GM18499 (cell line): Measurements from ENCODE around the gene FPGS.

ENCODE experiments used
- ATAC-seq: cut with Tn5 transposase; IDR thresholded peaks from one replicate; pipeline ENCODE4 v1.9.1; 2021; ENCODE audit warnings: moderate number of reproducible peaks; ENCODE audit not compliant: insufficient read depth, unreplicated experiment

Gene FPGS

DNA sequence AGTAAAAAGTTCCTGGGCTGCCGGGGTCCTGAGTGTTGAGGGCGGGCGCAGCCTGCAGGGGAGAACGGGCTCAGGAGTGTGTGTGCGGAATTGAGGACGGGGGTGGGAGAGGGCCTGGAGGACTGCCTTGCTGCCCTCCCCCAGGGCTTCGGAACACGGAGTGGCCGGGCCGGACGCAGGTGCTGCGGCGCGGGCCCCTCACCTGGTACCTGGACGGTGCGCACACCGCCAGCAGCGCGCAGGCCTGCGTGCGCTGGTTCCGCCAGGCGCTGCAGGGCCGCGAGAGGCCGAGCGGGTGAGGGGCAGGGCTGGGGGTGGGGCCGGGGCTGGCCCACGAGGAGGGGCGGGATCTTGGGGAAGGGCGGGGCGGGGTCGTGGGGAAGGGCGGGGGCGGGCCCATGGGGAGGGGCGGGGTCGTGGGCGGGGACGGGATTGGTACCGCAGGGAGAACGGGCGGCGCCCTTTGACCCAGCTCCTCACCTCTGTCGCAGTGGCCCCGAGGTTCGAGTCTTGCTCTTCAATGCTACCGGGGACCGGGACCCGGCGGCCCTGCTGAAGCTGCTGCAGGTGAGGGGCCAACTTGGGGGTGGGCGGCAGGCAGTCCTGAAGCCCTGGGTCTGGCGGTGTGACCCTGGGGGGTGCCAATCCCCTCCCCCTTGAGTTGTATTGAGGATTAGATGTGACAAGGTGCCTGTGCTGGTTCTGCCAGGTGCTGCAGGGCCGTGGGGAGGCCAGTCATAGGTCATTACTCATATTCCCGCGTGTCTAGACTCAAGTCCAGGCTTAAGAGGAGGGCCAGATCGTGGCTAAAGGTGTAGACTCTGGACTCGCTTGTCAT lies 7.1 kb downstream of the FPGS start:
- no peak for ATAC-seq

DNA sequence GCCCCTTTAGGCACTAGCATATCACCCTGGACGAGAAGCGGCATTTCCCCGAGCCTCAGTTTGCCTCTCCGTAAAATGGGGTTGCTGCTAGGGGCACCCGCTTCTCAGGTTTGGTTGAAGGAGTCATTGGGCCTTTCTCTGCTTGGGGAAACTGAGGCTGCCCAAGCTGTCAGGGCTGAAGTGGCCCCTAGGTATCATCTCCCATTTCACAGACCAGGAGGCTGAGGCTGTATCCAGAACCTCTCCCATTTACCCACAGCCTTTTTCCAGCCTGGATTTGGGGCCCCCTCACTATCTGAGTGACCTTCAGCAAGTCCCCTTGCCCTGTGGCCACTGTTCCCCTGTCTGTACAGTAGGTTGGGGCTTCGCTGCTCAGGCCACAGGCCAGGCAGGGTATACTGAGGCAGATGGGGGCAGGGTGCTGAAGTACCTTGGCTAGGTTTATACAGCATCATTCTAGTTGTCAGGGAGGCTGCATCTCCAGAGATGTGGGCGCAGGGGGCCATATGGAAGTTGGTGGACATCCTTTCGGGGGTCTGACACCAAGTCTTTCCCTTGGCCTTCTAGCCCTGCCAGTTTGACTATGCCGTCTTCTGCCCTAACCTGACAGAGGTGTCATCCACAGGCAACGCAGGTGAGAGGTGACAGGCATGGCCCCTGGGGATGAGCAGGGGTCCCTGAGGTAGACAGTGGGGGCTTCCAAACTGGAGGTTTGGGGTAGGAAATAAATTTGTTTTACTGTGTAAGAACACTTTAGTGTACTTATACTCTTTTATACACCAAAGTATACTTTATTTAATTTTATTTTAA lies 7.9 kb downstream of the FPGS start:
- ATAC-seq, result no peak

DNA sequence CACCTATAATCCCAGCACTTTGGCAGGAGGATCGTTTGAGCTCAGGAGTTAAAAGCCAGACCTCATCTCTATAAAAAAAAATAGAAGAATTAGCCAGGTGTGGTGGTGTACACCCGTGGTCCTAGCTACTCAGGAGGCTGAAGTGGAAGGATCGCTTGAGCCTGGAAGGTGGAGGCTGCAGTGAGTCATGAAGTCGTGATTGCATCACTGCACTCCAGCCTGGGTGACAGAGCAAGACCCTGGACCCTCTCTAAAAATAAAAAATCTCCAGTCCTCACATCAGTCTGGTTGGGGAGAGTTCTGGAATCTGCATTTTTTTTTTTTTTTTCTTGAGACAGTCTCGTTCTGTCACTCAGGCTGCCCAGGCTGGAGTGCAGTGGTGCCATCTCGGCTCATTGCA lies 9.3 kb downstream of the FPGS start:
- ATAC-seq, result no peak

DNA sequence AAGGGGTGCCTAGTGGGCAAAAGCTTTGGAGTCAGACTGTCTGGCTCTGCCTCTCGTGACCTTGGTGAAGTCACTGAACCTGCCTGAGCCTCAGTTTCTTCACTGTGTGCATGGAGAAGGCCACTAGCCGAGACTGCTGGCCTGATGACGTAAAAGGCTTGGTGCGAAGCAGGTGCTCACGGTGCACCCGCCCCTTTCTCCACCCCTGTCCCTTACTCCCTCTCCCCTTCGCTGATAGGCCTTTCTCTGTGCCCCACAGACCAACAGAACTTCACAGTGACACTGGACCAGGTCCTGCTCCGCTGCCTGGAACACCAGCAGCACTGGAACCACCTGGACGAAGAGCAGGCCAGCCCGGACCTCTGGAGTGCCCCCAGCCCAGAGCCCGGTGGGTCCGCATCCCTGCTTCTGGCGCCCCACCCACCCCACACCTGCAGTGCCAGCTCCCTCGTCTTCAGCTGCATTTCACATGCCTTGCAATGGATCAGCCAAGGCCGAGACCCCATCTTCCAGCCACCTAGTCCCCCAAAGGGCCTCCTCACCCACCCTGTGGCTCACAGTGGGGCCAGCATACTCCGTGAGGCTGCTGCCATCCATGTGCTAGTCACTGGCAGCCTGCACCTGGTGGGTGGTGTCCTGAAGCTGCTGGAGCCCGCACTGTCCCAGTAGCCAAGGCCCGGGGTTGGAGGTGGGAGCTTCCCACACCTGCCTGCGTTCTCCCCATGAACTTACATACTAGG lies 10.4 kb downstream of the FPGS start:
- ATAC-seq, result no peak

DNA sequence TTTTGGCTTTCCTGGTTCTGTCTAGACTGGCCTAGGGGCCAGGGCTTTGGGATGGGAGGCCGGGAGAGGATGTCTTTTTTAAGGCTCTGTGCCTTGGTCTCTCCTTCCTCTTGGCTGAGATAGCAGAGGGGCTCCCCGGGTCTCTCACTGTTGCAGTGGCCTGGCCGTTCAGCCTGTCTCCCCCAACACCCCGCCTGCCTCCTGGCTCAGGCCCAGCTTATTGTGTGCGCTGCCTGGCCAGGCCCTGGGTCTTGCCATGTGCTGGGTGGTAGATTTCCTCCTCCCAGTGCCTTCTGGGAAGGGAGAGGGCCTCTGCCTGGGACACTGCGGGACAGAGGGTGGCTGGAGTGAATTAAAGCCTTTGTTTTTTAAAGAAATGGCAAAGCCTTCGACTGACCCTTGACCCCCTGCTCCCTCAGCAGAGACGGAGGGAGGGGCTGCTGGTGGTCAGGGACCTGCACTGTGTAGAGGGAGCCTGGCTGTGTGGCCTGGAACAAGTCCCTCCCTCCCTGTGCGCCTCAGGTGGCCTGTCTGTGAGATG lies 11.1 kb downstream of the FPGS start:
- ATAC-seq, result no peak

DNA sequence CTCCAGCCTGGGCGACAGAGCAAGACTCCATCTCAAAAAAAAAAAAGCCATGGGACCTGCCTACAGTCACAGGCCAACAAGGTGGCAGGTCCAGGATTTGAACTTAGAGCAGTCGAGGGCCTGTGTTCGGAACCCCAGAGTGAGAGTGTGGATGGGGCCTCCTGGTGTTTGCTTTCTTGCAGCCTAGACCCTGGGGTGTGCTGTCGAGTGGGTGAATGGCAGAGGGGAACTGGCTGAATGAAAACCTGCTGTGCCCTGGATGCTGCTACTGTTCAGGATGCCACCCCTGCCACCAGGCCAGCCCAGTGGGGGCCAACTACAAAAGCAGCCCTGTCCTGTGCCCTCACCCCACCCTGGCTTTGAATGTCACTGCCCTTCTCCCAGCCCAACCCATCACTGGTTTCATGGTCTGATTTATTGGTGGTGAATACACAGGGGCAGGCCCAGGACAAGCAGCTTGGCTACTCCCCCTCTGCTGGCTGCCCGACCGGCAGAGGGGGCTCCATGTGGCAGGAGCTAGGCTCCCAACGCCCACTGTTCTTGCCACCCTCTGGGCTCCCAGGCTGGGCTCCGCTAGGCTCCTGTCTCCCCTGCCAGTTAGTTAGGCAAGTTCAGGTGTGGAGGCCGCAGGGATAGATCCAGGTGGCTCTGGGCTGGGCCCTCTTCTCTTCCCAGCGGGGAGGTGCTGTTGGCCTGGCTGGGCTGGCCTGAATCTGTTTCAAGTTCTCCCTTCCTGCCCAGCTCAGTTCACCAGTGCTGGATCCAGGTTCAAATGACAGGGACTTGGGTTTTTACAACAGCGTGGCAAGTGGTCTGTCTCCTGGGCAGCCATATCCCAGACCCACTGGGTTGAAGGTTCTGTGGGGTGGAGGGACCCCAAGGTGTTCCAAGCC lies 12.2 kb downstream of the FPGS start:
- no peak for ATAC-seq

DNA sequence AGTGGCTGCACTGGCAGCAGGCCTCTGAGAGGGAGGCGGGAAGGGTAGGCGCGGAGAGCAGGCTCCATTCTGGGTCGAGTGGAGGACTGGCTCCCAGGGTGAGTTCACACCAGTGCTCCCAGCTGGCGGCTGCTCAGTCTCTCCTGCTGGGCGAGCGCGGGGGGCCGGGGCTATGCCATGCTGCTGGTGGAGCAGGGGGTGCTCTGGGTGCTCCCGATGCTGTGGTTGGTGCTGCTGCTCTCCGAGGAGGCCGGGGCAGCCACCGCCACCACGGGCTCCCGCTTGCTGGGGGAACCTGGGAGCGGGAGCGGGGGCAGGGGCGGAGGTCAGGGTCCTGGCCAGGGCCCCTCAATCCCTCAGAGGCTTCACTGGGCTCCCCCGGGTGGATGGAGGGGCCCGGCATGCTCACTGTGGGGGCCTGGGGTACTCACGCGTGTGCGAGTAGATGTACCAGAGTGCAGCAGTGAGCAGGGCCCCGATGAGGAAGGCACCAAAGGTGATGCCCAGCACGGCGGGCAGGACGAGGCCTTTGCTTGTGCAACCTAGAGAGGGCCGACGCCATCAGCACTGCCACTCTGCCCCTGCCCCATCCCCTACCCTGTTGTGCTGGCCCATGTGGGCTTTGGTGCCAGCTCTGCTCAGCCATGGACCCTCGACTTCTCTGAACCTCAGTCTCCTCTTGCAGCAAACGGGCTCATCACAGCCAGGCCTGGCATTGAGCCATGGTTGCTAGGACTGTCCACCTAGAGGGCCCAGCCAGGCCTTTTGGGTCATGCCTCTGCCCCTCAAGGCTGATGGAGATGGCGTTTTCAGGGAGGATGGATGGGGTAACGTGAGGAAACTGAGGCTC lies 13.1 kb downstream of the FPGS start:
- ATAC-seq, result no peak

DNA sequence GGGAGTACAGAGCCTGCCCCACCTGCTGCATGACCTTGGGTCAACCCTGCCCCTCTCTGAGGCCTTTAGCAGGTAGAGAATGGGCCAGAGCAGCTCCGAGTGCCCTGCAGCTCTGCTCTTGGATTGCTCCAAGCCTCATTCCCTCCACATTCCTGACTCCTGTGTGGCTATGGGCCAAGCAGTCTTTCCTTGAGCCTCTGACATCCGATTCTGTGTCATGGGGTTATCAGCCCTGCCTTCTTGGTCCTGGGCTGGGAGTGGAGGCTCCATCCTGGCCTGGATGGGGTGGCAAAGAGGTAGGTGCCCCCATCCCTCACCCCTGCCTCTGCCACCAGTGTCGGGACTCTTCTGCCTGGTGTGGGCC lies 13.7 kb downstream of the FPGS start:
- no peak for ATAC-seq

DNA sequence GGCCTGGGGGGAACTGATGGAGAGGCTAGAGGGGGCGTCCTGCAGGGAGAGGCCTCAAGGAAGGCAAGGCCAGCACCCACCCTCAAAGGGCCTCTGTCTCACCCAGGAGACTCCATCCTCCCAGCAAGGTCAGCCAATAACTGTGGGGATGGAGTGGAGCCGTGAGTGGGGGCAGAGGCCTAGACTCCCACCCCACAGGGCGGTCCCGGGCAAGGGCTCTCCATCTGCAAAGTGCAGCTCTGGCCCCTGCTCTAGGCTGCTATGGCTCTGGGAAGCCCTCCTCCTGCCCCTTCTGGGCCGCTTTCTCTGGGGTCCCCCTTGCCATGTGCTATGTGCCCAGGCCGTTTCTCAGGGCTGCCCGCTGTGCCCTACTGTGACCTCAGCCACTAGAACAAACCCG lies 14.0 kb downstream of the FPGS start:
- no peak for ATAC-seq

DNA sequence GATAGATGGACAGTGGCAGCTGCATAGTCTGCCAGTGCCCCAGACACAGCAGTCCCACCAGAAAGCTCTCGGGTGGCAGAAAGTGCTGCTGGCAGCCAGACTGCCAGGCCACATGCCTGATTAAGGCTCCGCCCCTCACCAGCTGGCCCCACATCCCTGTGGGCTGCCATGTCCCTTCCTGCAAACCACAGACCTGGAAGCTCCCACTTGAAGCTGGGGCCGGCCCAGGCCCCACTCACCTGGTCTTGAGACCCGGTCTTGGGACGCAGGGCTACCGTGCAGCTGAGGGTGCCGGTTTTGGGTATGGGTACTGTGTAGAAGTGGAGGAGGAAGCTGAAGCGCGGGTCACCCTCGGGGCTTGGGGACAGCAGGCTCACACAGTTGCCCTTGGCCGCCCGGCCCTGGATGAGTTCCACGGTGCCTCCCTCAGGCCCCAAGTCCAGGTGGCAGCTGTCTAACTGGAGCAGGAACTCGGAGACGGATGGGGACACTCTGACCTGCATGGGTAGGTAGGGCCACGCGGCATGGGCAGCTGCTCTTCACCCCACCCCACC lies 15.3 kb downstream of the FPGS start:
- ATAC-seq, result no peak

DNA sequence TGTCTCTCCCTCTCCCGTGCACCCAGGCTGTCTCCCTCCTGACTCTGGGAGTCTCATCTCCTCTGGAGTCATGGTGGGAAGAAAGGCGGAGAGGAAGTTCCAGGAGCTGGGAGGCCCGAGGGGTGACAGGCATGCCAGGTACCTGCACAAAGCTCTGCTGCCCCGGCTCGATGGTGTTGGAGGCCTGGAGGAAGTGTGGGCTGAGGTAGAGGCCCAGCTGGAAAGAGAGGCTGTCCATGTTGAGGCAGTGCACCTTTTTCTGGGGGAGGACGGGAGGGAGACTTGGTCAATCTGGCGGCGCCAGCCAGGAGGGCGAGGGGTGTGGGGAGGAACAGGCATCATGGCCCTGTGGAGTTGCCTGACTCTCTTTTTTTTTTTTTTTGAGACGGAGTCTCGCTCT lies 15.9 kb downstream of the FPGS start:
- no peak for ATAC-seq

DNA sequence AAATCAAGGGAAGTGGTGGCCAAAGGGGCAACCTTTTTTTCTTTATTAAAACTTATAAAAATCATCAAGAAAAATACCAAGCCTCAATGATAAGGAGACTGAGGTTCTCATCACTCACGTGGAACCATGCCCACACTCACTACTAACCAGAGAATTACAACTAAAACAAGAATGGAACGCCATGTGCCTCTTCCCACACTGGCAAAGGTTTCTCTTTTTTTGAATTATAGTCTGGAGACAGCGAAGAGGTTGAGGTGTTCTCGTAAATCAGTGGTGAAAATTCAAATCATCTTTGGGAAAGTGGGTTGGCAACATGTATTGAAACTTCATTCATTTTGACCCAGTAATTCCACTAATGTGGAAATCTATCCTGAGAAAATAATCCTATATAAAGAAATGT lies 19.4 kb downstream of the FPGS start:
- no peak for ATAC-seq

DNA sequence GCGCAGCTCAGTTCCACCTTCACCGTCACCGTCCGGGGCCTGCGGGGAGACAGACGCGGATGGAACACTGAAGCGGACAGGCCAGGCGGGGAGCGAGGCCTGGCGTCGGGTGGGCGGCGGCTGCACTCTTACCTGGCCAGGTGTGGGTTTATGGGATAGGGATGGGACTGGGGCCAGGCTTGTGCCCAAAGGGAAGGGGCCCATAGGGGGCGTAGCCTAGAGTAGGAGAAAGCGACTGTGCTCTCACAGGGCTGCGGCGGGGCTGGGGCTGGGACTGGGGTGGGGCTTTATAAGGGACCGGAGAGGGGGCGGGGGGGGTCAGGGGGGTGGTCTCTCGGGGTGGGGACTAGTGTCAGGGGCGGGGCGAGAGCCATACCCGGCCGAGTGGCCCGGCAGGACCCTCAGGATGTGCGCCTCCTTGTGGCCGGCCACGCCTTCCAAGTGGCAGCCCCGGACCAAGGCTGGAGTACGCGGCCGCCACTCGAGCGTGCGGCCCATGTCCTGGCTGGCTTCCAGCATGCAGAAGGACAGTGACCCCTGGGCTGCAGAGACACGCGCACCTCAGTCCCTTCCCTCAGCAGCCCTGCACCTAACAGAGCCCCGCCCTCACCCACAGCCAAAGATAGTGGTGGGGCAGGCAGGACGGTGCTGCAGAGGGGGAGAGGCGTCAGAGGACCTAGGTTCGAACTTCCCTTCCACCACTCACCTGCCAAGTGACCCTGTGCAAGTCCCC lies 22.8 kb downstream of the FPGS start:
- ATAC-seq, result no peak

DNA sequence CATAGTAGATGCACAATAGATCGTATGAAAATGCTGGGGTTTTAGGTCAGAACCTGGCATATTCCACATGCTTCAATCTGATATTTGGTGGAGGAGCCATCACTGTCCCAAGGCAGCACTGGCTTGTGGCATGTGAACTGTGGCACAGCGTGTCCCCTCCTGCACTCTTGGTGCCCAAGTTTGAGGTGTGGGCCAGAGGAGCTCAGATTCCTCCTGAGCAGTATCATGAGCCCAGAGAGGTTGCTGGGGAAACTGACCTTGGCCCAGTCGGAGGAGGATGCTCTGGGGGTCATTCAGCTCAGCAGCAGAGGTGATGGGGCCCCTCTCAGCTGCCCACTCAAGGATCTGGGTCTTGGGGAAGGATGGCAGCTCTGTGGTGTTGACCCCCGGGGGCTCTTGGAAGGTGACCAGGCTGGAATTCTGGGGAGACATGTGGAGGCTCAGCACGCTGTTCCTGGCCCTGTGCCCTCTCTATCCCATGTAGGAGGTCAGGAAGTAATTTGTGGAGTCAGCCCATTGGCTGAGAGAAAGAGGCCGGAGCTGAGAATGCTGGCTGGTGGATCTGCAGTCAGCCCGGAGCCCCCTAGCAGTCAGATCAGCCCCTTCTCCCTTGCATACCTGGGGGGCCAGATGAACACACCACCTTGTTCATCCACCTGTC lies 23.7 kb downstream of the FPGS start:
- ATAC-seq, result no peak

DNA sequence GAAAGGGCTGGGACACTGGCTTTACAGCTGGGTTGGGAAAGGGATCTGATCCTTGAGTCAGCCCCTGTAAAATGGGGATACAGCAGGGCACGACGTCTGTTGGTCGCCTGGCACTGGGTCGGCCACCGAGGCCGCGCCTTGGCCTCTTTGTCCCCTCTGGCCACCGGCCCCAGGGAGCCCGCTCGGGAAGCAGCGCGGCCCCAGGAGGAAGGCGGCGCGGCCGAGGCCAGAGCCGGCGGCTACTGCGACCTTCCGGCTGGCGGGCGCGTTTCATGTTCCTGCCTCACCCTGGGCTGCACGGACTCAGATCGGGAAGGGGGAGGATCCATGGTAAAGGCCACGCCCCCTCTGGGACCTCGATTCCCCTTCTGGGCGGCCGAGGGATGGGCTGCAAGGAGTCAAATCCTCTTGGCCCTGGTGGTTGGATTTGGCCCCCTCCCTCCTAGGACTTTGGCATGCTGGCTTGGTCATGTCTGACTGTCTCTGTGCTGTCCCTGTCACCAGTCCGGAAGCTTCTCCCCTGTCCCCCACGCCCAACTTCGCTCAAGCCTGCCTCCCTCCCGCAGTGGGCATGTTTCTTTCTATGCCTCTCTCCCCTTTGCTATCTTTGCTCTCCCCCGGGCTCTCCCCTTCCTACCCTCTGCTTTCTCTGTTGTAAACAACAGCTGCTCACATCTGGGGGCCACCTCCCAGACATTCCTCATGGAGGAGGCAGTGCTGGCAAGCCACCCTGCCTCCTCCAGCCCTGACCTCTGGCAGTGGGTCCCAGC lies 25.8 kb downstream of the FPGS start:
- ATAC-seq, result no peak

DNA sequence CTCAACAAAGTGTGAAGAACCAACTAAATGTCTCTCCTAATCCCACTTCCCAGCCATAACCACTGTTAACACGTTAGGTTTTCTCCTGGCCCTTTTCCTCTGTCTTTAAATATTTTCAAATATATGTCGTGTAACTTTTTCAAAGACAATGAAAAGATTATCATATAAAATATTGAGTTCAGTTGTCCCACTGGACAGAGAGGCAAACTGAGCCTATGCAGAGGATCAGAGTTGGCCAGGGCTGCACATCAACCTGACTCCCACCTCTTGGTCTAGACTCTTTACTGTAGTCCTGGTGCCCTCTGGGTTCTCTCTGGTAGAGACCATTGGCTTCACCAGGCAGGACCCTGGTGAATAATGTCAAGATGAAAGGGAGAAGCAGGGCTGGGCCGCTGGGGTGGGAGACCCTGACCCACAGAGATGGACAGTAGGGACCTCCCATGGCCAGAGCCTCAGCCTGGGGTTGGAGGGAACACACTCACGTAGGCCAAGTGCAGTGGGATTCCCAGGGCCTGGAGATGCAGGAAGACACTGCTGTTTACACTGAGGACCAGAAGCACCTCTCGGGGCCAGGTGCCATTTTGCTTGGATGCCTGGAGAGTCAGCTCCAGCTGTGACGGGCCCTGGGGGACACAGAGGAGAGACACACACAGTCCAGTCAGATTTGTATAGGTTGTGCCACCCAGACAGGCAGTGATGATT lies 26.7 kb downstream of the FPGS start:
- no peak for ATAC-seq
